ENCODE data around the gene ARID1B. TPM values are rescaled to one million over a fixed set of nuclear protein-coding genes. Genes with fewer than 3 reads are reported as not detected.

ARID1B gene
- total RNA-seq, 4 donors from 2014 or later = 70.5 to 135 (median 78.2) TPM

GRCh38 chr6:157063176-157063905, 286.2 kb downstream of the ARID1B start:
- DNase-seq (ENCODE audit: low spot score) (no peak), ATAC-seq (ENCODE audit: low FRiP score) (no peak)
- no peak for TF ChIP-seq CTCF (IDR thresholded peaks at IDR 0.05)

- DNase-seq (ENCODE audit: low spot score) = no peak
- ATAC-seq (ENCODE audit: low FRiP score) = no peak
- TF ChIP-seq CTCF (IDR thresholded peaks at IDR 0.05) = no peak
Measured at GRCh38 chr6:157063923-157064322, 286.7 kb downstream of the ARID1B start.

- DNase-seq (ENCODE audit: low spot score) = no peak
- ATAC-seq (ENCODE audit: low FRiP score) = no peak
- no peak for TF ChIP-seq CTCF (IDR thresholded peaks at IDR 0.05)
Measured at GRCh38 chr6:157064502-157064901, 287.3 kb downstream of the ARID1B start.

- DNase-seq (ENCODE audit: low spot score) (no peak), ATAC-seq (ENCODE audit: low FRiP score) (no peak)
- TF ChIP-seq CTCF (IDR thresholded peaks at IDR 0.05) = no peak
Measured at GRCh38 chr6:157065366-157065765, 288.2 kb downstream of the ARID1B start.

- ATAC-seq (ENCODE audit: low FRiP score) = no peak
- no peak for DNase-seq (ENCODE audit: low spot score)
- no peak for TF ChIP-seq CTCF (IDR thresholded peaks at IDR 0.05)
Measured at GRCh38 chr6:157066781-157067491, 289.8 kb downstream of the ARID1B start.

GRCh38 chr6:157067507-157067906, 290.3 kb downstream of the ARID1B start:
- TF ChIP-seq CTCF (IDR thresholded peaks at IDR 0.05) = no peak
- DNase-seq (ENCODE audit: low spot score) (no peak), ATAC-seq (ENCODE audit: low FRiP score) (no peak)
